Breast epithelium (tissue), 3 donors: Measurements from ENCODE around the gene CPEB3.

Source experiments
- CTCF ChIP-seq, 3 donors: fragments of 450-650 bp; IDR thresholded peaks; one replicate each; pipeline ENCODE4 v1.5.1; 2016 to 2017; ENCODE audit warnings: antibody characterized with exemption in 3 of 3, mild to moderate bottlenecking in 3 of 3, moderate library complexity in 3 of 3
- POLR2A ChIP-seq: fragments of 450-650 bp; IDR thresholded peaks from one replicate; pipeline ENCODE4 v1.6.1; 2016; ENCODE audit warnings: antibody characterized with exemption, mild to moderate bottlenecking, moderate library complexity
- POLR2AphosphoS5 ChIP-seq, 3 donors: sonication (generic); formaldehyde crosslinking; IDR thresholded peaks; one replicate each; pipeline ENCODE4 v1.6.1; 2017; ENCODE audit warnings: antibody characterized with exemption in 3 of 3

- no peak for TF ChIP-seq CTCF (IDR thresholded peaks at IDR 0.05)
- no peak for TF ChIP-seq POLR2A
- no peak for TF ChIP-seq POLR2AphosphoS5 (IDR thresholded peaks at IDR 0.05)
These were observed 90.3 kb downstream of the CPEB3 start for GRCh38 chr10:92200564-92200963.
